Choroid plexus epithelial cell (primary cell): ENCODE results near the gene CATSPER3.

Source experiments
- DNase-seq: peaks from one replicate; pipeline ENCODE4 v3.0.0-alpha.2; 2010; ENCODE audit warnings: low read depth
- H3K4me3 ChIP-seq: 2 replicates; pipeline ENCODE4 v1.5.1; 2011; ENCODE audit warnings: low read depth, mild to moderate bottlenecking, control low read depth, low read length, moderate library complexity
- CTCF ChIP-seq: conservative IDR thresholded peaks from 2 replicates; pipeline ENCODE4 v1.5.1; 2011; ENCODE audit warnings: low read depth, mild to moderate bottlenecking, control low read depth, inconsistent platforms, low read length, moderate library complexity

Gene CATSPER3

GRCh38 chr5:135042595-135042994 lies 74.9 kb downstream of the CATSPER3 start:
- no peak for DNase-seq
- TF ChIP-seq CTCF, result no peak
- no peak overlapping the region for H3K4me3 ChIP-seq

DNA sequence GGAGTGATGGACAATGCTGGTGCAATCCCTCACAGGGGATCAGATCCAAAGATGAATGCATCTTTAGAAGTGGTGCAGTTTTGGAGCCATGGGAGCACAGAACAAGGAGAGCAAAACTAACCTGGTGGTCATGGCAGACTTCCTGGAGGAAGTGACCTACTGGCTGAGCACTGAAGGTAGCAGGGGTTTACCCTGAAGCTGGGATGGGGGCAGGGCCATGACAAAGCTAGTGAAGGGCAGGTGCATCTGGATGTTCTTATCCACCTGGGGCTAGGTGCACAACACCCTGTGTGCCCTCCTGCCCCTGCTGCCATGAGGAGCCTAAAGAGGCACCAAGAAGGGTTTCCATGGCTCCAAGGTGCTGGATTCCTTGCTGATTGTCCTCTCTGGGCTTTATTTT lies 77.8 kb downstream of the CATSPER3 start:
- no peak for DNase-seq
- H3K4me3 ChIP-seq, result no peak overlapping the region
- TF ChIP-seq CTCF, result no peak

GRCh38 chr5:135046661-135047346 lies 79.1 kb downstream of the CATSPER3 start:
- DNase-seq, result no peak
- no peak for TF ChIP-seq CTCF
- no peak overlapping the region for H3K4me3 ChIP-seq

DNA sequence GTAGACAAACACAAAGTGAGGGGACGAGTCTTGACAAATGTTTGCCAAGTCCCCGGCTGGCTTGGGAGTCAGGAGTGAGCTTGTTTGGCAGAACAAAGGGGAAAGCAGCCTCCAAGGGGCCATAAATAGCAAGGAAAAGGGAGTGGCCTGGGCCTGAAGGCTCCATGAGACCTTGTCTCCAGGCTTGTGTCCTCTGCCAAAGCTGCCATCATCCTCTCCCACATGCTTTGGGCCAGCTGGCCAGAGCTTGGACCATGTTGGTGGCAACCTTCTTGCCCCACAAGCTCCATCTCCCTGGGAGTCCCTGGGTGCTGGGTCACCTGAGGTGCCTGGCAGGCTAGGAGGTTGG lies 79.6 kb downstream of the CATSPER3 start:
- DNase-seq, result no peak
- TF ChIP-seq CTCF, result no peak
- no peak overlapping the region for H3K4me3 ChIP-seq

DNA sequence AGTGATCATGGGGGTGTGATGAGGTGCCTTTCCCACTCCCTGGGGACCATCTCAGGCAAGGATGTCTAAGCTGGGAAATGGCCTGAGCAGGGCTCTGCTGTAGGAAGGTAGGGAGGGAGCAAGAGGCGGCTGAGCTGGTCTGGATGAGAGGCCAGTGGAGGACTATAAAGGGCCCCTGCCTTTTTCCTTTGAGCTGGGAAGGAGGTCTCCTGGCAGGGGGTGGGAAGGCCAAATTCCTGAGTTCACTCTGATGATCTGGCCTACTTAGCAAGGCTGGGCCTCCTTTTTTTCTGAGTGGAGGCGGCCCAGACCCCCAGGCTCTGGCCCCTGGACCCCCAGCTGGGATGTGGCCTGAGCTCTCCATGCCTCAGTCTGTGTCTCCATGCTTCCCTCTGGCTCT lies 80.6 kb downstream of the CATSPER3 start:
- no peak overlapping the region for H3K4me3 ChIP-seq
- TF ChIP-seq CTCF, result no peak
- DNase-seq, result no peak

- no peak overlapping the region for H3K4me3 ChIP-seq
- TF ChIP-seq CTCF, result no peak
- no peak for DNase-seq
Observed at GRCh38 chr5:135048930-135049329, 81.2 kb downstream of the CATSPER3 start.

- H3K4me3 ChIP-seq, result no peak overlapping the region
- no peak for TF ChIP-seq CTCF
- DNase-seq, result no peak
Observed at GRCh38 chr5:135050244-135050767, 82.6 kb downstream of the CATSPER3 start.
